HPDE6-E6E7 (cell line): Measurements from ENCODE around the gene ZKSCAN5.
"Not testable (repeated sequence)": the region's sequence is repeated elsewhere in the genome, so short reads cannot be mapped to it uniquely, and the experiment has no call there.

Experiments used
- DNase-seq: peaks from one replicate; pipeline ENCODE4 v3.0.0; 2011; ENCODE audit warnings: missing footprints; ENCODE audit errors: extremely low spot score

ZKSCAN5 gene

GRCh38 chr7:99497766-99498545 is 6.5 kb upstream of the ZKSCAN5 start:
- no peak for DNase-seq

GRCh38 chr7:99498546-99498944 is 5.9 kb upstream of the ZKSCAN5 start:
- no peak for DNase-seq

GRCh38 chr7:99499371-99499720 is 5.1 kb upstream of the ZKSCAN5 start:
- DNase-seq: no peak

- DNase-seq: peak; percentile 91
These were observed 4.5 kb upstream of the ZKSCAN5 start, which contains the start of gene ZNF394 for GRCh38 chr7:99499721-99500636. Gene ZNF394 (minus strand): TSS chr7:99500281. CDS start chr7:99500093, 188 bp downstream.

- DNase-seq: no peak
These were observed 3.8 kb upstream of the ZKSCAN5 start for GRCh38 chr7:99500637-99501009.

- not testable (repeated sequence) for DNase-seq
These were observed 3.2 kb upstream of the ZKSCAN5 start for GRCh38 chr7:99501236-99501635.

GRCh38 chr7:99504281-99504602 is 220 bp upstream of the ZKSCAN5 start:
- peak; percentile 98 for DNase-seq

GRCh38 chr7:99505324-99505662 is 831 bp downstream of the ZKSCAN5 start:
- no peak for DNase-seq

- no peak for DNase-seq
These were observed 9.6 kb downstream of the ZKSCAN5 start for GRCh38 chr7:99514050-99514449.

- DNase-seq: no peak
These were observed 16.9 kb downstream of the ZKSCAN5 start for GRCh38 chr7:99521399-99521798.

- DNase-seq: no peak
These were observed 21.4 kb downstream of the ZKSCAN5 start for GRCh38 chr7:99525713-99526440.

GRCh38 chr7:99531354-99531765 is 26.9 kb downstream of the ZKSCAN5 start:
- DNase-seq: no peak

- DNase-seq: no peak
These were observed 31.2 kb downstream of the ZKSCAN5 start for GRCh38 chr7:99535667-99536066.

- DNase-seq: no peak
These were observed 34.9 kb downstream of the ZKSCAN5 start for GRCh38 chr7:99539213-99539811.

- DNase-seq: no peak
These were observed 36.1 kb downstream of the ZKSCAN5 start for GRCh38 chr7:99540542-99540941.

- DNase-seq: no peak
These were observed 36.8 kb downstream of the ZKSCAN5 start for GRCh38 chr7:99541212-99541611.

- no peak for DNase-seq
These were observed 38.7 kb downstream of the ZKSCAN5 start for GRCh38 chr7:99543081-99543671.

GRCh38 chr7:99543916-99544315 is 39.5 kb downstream of the ZKSCAN5 start:
- no peak for DNase-seq

GRCh38 chr7:99545308-99545707 is 40.8 kb downstream of the ZKSCAN5 start:
- DNase-seq: not testable (repeated sequence)

- not testable (repeated sequence) for DNase-seq
These were observed 45.1 kb downstream of the ZKSCAN5 start for GRCh38 chr7:99549545-99549944.

- no peak for DNase-seq
These were observed 46.9 kb downstream of the ZKSCAN5 start for GRCh38 chr7:99551334-99551733.
